SK-N-DZ (cell line): Measurements from ENCODE around the gene HSDL2.
"Not testable (repeated sequence)": the region's sequence is repeated elsewhere in the genome, so short reads cannot be mapped to it uniquely, and the experiment has no call there.

ENCODE experiments used
- DNase-seq: peaks from one replicate; pipeline ENCODE4 v3.0.0-alpha.2; 2015; ENCODE audit warnings: low spot score

The HSDL2 gene

GRCh38 chr9:112365257-112365656, 14.7 kb upstream of the HSDL2 start:
- not testable (repeated sequence) for DNase-seq

DNA sequence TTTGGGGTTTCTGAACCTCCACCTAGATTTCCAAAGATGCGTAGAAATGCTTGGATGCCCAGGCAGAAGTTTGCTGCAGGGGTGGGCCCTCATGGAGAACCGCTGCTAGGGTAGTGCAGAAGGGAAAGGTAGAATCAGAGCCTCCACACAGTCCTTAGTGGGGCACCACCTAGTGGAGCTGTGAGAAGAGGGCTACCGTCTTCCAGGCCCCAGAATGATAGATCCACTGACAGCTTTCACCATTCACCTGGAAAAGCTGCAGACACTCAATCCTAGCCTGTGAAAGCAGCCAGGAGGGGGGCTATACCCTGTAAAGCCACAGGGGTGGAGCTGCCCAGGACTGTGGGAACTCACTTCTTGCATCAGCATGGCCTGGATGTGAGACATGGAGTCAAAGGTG, 13.3 kb upstream of the HSDL2 start:
- DNase-seq = no peak

GRCh38 chr9:112367465-112367864, 12.4 kb upstream of the HSDL2 start:
- DNase-seq = no peak

- DNase-seq = no peak
Observed at GRCh38 chr9:112369817-112370216, 10.1 kb upstream of the HSDL2 start.

DNA sequence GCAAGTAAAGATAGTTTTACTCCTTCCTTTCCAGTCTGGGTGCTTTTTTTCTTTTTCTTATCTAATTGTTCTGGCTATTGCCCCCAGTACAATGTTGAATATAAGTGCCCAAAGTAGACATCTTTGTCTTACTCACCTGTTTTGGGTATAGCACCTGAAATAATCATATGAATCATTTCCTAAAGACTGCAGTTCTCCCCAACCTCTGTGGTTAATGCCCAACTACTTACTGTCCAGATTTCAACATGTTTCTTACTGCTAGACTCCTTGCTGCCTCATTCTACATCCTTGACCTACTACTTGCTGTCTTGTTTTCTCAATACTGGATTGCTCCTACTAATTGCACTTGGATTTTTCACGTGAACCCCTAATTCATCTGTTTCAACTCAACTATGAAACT, 8.8 kb upstream of the HSDL2 start:
- no peak for DNase-seq

DNA sequence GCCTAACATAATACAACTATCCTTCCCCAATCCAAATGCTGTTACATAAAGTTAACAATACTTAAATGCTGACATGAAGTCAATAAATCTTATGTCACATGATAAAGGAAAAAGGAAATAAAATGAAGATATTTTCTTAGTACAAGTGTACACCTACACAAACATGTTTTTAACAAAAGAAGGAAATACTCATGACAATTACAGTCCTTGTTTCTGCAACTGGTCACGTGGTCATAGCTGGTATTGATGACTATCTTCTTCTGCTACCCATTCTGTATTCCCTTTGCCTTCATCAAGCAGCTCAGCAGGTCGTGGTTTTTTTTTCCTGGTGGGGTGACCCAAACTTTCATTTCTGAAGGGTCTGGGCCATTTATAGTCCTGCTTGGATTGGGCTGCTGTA, 6.2 kb upstream of the HSDL2 start:
- not testable (repeated sequence) for DNase-seq

DNA sequence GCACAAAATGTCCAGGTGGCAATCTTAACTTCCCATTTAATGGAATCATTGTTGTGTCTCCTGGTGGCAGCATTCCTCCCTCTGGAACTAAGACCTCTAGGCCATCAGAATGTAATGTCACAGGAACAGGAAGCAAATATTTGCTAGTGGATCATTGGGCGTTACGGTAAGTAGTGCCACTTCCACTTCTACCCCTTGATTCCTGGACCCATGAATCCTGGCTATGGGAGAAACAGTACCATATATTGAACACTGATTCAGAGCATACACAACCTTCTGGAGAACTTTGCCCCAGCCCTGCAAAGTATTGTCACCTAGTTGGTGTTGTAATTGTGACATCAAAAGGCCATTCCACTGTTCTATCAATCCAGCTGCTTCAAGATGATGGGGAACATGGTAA, 5.7 kb upstream of the HSDL2 start:
- DNase-seq = not testable (repeated sequence)

DNA sequence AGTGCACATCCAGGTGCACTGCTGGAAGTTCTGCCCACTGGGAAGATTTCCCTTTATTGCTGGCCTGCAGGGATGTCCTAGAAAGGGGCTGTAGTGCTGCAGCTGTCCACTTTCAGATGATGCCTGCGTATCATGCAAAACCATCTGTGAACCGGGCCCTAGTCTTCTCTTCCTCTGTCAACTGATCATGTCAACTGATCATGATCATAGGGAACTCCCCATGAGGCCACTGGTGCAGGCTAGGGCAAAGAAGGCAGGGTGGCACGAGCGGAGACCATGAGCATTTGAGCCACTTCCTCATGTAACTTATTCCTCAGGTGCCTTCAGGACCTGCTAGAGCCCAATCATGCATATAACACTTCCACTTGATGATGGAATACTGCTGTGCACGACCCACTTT, 4.5 kb upstream of the HSDL2 start:
- DNase-seq = no peak

- DNase-seq = no peak
Observed at GRCh38 chr9:112377087-112377486, 2.8 kb upstream of the HSDL2 start.

GRCh38 chr9:112377684-112378327, 2.1 kb upstream of the HSDL2 start:
- DNase-seq = no peak

- peak; percentile 26 for DNase-seq
Observed at GRCh38 chr9:112378328-112379176, 1.4 kb upstream of the HSDL2 start.

DNA sequence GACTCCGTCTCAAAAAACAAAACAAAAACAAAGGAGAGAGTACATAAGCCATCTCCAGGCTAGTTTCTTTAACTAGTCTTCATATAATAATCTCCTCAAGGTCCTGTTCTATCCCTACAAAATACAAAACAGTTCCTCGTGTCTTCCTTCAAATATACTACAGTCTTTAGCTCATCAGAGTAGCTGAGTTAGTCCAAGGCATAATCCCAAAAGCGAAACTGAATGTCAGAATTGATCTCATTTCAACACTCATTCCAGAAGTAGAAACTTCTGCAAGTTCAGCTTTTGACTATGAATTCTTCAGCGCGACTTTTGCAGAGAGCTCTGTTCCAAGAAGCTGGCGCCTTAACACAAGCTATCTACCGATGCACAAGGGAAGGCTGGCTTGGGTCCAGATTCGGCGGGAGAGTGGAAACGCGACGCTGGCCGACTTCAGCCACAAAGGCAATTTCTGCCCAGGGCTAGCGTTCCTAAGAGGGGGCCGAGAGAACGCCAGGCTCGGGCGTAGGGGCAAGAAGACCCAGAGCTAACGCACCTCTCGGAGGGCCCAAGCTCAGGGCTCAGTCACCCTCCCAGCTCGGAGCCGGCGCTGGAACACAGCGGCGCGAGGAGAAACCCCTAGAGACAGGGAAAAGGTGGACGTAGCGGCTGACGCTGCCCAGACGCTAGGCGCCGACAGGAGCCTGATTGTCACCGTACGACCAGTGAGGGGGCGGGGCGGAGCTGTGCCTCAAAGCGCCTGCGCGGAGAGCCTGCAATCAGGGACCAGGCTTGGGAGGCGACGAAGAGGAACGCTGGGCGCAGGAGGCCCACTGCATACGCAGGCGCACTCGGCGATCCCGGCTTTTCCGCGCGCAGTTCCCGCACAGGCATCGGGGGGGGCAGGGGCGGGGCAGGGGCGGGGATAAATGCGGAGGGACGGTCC, 469 bp upstream of the HSDL2 start:
- DNase-seq = peak; percentile 99

GRCh38 chr9:112380825-112381221, 915 bp downstream of the HSDL2 start:
- peak; percentile 33 for DNase-seq

GRCh38 chr9:112382066-112382465, 2.2 kb downstream of the HSDL2 start:
- no peak for DNase-seq

DNA sequence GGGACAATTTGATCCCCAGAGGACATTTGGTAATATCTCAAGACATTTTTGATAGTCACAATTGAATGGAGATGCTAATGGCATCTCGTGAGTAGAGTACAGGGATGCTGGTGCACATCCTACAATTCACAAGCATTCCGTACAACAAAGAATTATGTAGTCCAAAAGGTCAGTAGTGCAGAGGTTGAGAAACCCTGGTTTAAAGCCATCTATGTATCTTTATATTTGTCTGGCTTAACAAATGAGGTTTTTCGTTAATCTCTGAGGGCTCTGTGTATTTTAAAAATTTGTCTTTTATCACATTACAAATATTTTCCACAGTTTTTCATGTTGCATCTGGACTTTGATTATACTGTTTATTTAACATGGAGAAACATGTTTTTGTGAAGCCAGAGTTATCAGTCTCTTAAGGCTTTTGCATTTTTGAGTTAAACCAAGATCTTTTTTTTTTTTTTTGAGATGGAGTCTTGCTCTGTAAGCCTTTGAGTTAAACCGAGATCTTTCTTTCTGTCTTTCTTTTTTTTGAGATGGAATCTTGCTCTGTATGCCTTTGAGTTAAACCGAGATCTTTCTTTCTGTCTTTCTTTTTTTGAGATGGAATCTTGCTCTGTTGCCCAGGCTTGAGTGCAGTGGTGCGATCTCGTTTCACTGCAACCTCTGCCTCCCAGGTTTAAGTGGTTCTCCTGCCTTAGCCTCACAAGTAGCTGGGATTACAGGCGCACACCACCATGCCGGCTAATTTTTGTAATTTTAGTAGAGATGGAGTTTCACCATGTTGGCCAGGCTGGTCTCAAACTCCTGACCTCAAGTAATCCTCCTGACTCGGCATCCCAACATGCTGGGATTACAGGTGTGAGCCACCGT, 2.8 kb downstream of the HSDL2 start:
- no peak for DNase-seq

GRCh38 chr9:112384219-112384618, 4.3 kb downstream of the HSDL2 start:
- no peak for DNase-seq

GRCh38 chr9:112384690-112385089, 4.8 kb downstream of the HSDL2 start:
- no peak for DNase-seq

DNA sequence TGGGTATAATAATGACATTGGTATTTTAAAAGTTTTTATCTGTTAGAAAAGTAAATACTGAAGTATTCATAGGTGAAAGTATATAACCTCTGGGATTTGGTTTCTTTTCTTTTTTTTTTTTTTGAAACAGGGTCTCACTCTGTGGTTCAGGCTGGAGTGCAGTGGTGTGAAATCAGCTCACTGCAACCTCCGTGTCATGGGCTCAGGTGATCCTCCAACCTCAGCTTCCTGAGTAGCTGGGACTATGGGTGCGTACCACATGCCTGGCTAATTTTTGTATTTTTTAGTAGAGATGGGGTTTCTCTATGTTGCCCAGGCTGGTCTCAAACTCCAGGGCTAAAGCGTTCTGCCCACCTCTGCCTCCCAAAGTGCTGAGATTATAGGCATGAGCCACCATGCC, 7.2 kb downstream of the HSDL2 start:
- DNase-seq = no peak

- DNase-seq = not testable (repeated sequence)
Observed at GRCh38 chr9:112389897-112390296, 10.0 kb downstream of the HSDL2 start.

DNA sequence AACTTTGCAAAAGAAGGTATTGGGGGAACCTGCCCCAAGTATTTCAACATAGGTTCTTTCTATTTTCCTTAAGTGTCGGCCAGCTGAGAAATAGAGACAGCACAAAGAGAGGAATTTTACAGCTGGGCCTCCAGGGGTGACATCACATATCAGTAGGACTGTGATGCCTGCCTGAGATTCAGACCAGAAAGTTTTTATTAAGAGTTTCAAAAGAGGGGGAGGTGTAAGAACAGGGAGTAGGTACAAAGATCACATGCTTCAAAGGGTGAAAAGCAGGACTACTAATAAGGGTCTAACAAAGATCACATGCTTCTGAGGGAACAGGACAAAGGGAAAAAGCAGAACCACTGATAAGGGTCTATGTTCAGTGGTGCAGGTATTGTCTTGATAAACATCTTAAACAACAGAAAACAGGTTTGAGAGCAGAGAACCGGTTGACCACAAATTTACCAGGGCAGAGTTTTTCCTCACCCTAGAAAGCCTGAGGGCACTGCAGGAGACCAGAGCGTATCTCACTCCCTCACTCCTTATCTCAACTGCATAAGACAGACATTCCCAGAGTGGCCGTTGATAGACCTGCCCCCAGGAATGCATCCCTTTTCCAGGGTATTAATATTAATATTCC, 12.1 kb downstream of the HSDL2 start:
- not testable (repeated sequence) for DNase-seq

DNA sequence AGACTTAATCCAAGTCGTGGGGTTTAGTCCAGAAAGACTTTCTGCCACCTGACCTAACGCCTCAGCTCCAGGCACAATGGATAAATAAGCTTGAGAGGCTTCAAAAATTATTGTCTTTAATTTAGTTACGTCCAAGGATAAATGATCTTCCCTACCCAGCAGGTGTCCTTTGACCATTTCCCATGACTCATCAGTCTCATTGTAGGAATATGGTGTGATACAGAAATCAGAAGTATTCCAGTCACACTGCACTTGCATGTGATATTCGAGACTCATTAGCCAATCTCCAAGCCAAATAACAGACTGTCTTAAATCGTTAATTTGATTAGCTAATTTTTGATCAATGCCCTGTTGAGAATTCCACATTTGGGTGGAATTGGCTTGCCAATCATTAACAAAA, 13.2 kb downstream of the HSDL2 start:
- DNase-seq = not testable (repeated sequence)
